GM12892 (cell line): Measurements from ENCODE around the gene ANGPTL5.
"Not testable (repeated sequence)": the region's sequence is repeated elsewhere in the genome, so short reads cannot be mapped to it uniquely, and the experiment has no call there.

Experiments
- POLR2AphosphoS5 ChIP-seq: IDR thresholded peaks from 2 replicates; pipeline ENCODE4 v1.6.1; 2011; ENCODE audit warnings: low read depth, low read length, control low read depth
- TAF1 ChIP-seq: IDR thresholded peaks from 2 replicates; pipeline ENCODE4 v1.6.1; 2011; ENCODE audit warnings: low read depth, mild to moderate bottlenecking, control low read depth, low read length, borderline replicate concordance

GRCh38 chr11:101852260-101852659 is 64.1 kb downstream of the ANGPTL5 start:
- not testable (repeated sequence) for TF ChIP-seq POLR2AphosphoS5, TAF1
